GM12865 (cell line): ENCODE data around the gene SPSB2.
A peak's percentile ranks its signal among the peaks of the same experiment; 100 is the strongest.

Source experiments
- DNase-seq: peaks from one replicate; pipeline ENCODE4 v3.0.0; 2010; ENCODE audit warnings: low read depth
- H3K4me3 ChIP-seq: 2 replicates; pipeline ENCODE4 v1.5.1; 2011; ENCODE audit warnings: mild to moderate bottlenecking, low read depth, low read length, control low read depth
- CTCF ChIP-seq: IDR thresholded peaks from 2 replicates; pipeline ENCODE4 v1.5.1; 2011; ENCODE audit warnings: low read length, control low read depth, low read depth, inconsistent platforms; ENCODE audit not compliant: insufficient read depth; ENCODE audit errors: missing control alignments

Gene SPSB2

GRCh38 chr12:6851153-6851920, 21.8 kb downstream of the SPSB2 start, which contains the start of gene CDCA3:
Gene CDCA3 (minus strand): TSS chr12:6851286. CDS start chr12:6850952, 334 bp downstream.
- TF ChIP-seq CTCF, result no peak
- DNase-seq, result peak; percentile 99
- peak within 1 kb of the TSS; percentile 73 for H3K4me3 ChIP-seq

GRCh38 chr12:6850796-6851152, 22.3 kb downstream of the SPSB2 start:
- DNase-seq, result no peak
- peak overlapping the region; percentile 73 for H3K4me3 ChIP-seq
- no peak for TF ChIP-seq CTCF

- DNase-seq, result no peak
- peak overlapping the region; percentile 73 for H3K4me3 ChIP-seq
- TF ChIP-seq CTCF, result no peak
Measured at GRCh38 chr12:6849976-6850560, 23.0 kb downstream of the SPSB2 start.

GRCh38 chr12:6849427-6849826, 23.7 kb downstream of the SPSB2 start:
- TF ChIP-seq CTCF, result no peak
- peak; percentile 51 for DNase-seq
- peak overlapping the region; percentile 73 for H3K4me3 ChIP-seq

GRCh38 chr12:6847676-6848075, 25.4 kb downstream of the SPSB2 start:
- no peak for TF ChIP-seq CTCF
- no peak overlapping the region for H3K4me3 ChIP-seq
- DNase-seq, result no peak

- no peak for TF ChIP-seq CTCF
- no peak overlapping the region for H3K4me3 ChIP-seq
- no peak for DNase-seq
Measured at GRCh38 chr12:6846316-6846869, 26.7 kb downstream of the SPSB2 start.
